ENCODE data around the gene PIGL. TPM values are rescaled to one million over a fixed set of nuclear protein-coding genes. Genes with fewer than 3 reads are reported as not detected.
A peak's percentile ranks its signal among the peaks of the same experiment; 100 is the strongest.

The PIGL gene
- total and polyA plus RNA-seq, 4 donors, result 8.9 to 38.1 (median 27.1) TPM

DNA sequence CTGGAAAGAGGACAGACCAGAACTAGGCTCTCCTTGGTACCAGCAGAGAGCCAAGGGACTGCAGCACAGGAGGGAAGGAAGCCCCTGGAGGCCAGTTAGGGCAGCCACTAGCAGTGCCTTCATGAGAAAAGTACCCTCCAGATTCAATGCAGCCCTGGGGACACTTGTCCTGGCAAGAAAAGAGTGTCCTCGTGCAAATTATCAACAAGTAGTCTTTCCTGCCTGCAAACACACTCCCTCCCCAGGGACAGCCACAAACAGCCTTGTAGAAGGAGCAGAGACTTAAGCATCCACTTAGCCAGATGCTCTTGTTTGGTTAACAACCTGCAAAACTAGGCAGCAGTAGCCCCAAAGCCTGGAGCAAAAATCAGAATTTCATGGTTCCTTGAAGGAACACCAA lies 112.0 kb downstream of the PIGL start:
- ATAC-seq (ENCODE audit: insufficient read depth, low FRiP score), result no peak
- no peak overlapping the region for H3K9ac ChIP-seq (ENCODE audit: insufficient read depth in 1 of 2, low read length in 2 of 2)

DNA sequence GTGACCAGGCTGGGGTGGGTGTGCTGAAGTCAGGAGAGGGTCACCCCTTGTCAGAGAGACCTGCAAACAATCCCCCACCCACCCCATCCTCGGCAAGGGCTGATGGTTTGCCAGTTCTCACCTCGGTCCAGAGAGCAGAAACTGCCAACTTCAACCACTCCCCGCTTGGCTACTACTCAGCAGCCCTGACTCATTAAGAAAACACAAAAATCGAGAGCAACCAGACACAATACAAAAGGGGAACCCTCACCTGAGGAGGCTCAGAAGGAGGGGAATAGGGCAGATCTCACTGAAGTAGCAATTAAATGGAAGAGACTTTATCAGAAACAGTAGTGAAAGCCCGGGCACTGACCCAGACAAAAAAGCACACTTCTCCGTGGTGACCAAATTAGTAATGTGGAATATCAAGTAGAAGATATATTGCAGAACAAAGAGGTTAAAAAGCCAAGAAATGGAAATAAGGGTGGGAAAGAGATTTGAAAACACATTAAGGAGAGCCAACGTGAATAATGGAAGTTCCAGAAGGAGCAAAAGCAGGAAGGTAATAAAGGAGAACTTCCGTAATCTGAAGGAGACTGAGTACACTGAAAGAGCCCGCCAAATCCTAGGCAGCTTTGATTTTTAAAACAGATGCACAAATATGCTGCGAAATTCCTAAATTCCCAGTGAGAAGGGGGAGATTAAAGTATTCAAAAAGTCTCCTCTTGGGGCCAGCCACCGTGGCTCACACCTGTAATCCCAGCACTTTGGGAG lies 112.7 kb downstream of the PIGL start:
- DNase-seq (peak in 1 of 3 donors; percentile 4), ATAC-seq (ENCODE audit: insufficient read depth, low FRiP score) (peak; percentile 81)
- Histone ChIP-seq H3K27me3 (ENCODE audit: control insufficient read depth in 3 of 3, insufficient read depth in 3 of 3, low read length in 2 of 3) (no peaks in the 10 kb centered on the region), H3K4me3 (no peak overlapping the region), H3K36me3 (ENCODE audit: control insufficient read depth in 4 of 4, insufficient read depth in 4 of 4, low read length in 4 of 4) (peaks cover 4 to 13% (median 10%) of the 10 kb centered on the region in 4 donors), H3K9ac (ENCODE audit: insufficient read depth in 1 of 2, low read length in 2 of 2) (no peak overlapping the region), H3K4me1 (ENCODE audit: control insufficient read depth in 5 of 5, insufficient read depth in 5 of 5, low read length in 5 of 5) (peaks cover 0 to 6% (median 0%) of the 10 kb centered on the region in 5 donors), H3K9me3 (ENCODE audit: control insufficient read depth in 4 of 4, insufficient read depth in 3 of 4, low read length in 3 of 4) (no peaks in the 10 kb centered on the region), H3K27ac (ENCODE audit: low read depth in 1 of 2, low read length in 1 of 2) (no peak overlapping the region)
- TF ChIP-seq, protein P1, sequence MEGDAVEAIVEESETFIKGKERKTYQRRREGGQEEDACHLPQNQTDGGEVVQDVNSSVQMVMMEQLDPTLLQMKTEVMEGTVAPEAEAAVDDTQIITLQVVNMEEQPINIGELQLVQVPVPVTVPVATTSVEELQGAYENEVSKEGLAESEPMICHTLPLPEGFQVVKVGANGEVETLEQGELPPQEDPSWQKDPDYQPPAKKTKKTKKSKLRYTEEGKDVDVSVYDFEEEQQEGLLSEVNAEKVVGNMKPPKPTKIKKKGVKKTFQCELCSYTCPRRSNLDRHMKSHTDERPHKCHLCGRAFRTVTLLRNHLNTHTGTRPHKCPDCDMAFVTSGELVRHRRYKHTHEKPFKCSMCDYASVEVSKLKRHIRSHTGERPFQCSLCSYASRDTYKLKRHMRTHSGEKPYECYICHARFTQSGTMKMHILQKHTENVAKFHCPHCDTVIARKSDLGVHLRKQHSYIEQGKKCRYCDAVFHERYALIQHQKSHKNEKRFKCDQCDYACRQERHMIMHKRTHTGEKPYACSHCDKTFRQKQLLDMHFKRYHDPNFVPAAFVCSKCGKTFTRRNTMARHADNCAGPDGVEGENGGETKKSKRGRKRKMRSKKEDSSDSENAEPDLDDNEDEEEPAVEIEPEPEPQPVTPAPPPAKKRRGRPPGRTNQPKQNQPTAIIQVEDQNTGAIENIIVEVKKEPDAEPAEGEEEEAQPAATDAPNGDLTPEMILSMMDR (IDR thresholded peaks at IDR 0.05; ENCODE audit: control extremely low read depth, extremely low read depth), result no peak
- 62 to 76% methylated on average over 11 of the region's 11 CpGs for WGBS, 2 donors

More for the DNA sequence above, 112.0 kb downstream of the PIGL start:
- no peaks in the 10 kb centered on the region for H3K27me3 ChIP-seq (ENCODE audit: control insufficient read depth in 3 of 3, insufficient read depth in 3 of 3, low read length in 2 of 3)
- peaks cover 4 to 13% (median 10%) of the 10 kb centered on the region in 4 donors for H3K36me3 ChIP-seq (ENCODE audit: control insufficient read depth in 4 of 4, insufficient read depth in 4 of 4, low read length in 4 of 4)
- peaks cover 0 to 6% (median 0%) of the 10 kb centered on the region in 5 donors for H3K4me1 ChIP-seq (ENCODE audit: control insufficient read depth in 5 of 5, insufficient read depth in 5 of 5, low read length in 5 of 5)
- H3K4me3 ChIP-seq, result no peak overlapping the region
- DNase-seq, result peak in 2 of 3 donors; percentile 4 to 22
- no peaks in the 10 kb centered on the region for H3K9me3 ChIP-seq (ENCODE audit: control insufficient read depth in 4 of 4, insufficient read depth in 3 of 4, low read length in 3 of 4)
- WGBS, 2 donors, result 32 to 63% methylated on average over 1 of the region's 1 CpG
- TF ChIP-seq, protein P1 (IDR thresholded peaks at IDR 0.05; ENCODE audit: control extremely low read depth, extremely low read depth), result no peak
- no peak overlapping the region for H3K27ac ChIP-seq (ENCODE audit: low read depth in 1 of 2, low read length in 1 of 2)

DNA sequence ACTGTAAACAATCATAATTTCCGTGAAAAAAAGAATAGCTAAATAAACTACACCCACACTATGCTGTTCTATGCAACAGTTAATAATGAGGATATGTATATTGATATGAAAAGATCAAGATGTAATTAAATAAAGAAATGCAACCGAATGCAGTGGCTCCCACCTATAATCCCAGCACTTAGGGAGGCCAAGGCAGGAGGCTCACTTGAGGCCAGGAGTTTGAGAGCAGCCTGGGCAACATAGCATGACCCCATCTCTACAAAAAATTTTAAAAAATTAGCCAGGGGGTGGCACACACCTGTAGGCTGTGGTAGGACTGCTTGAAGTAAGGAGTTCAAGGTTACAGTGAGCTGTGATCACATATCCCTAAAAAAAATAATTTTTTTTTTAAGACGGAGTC lies 121.4 kb downstream of the PIGL start:
- Histone ChIP-seq H3K4me3 (no peak overlapping the region), H3K9ac (ENCODE audit: insufficient read depth in 1 of 2, low read length in 2 of 2) (no peak overlapping the region), H3K4me1 (ENCODE audit: control insufficient read depth in 5 of 5, insufficient read depth in 5 of 5, low read length in 5 of 5) (no peaks in the 10 kb centered on the region), H3K36me3 (ENCODE audit: control insufficient read depth in 4 of 4, insufficient read depth in 4 of 4, low read length in 4 of 4) (peaks cover 0 to 6% (median 4%) of the 10 kb centered on the region in 4 donors), H3K27me3 (ENCODE audit: control insufficient read depth in 3 of 3, insufficient read depth in 3 of 3, low read length in 2 of 3) (no peaks in the 10 kb centered on the region), H3K9me3 (ENCODE audit: control insufficient read depth in 4 of 4, insufficient read depth in 3 of 4, low read length in 3 of 4) (peaks cover 0 to 2% (median 0%) of the 10 kb centered on the region in 4 donors), H3K27ac (ENCODE audit: low read depth in 1 of 2, low read length in 1 of 2) (no peak overlapping the region)
- 95% methylated on average over 3 of the region's 3 CpGs for WGBS, 2 donors
- TF ChIP-seq, protein P1 (IDR thresholded peaks at IDR 0.05; ENCODE audit: control extremely low read depth, extremely low read depth), result no peak
- ATAC-seq (ENCODE audit: insufficient read depth, low FRiP score) (no peak), DNase-seq (no peak)

Data from lung (tissue), 12 donors.